Activated B cell treated with CpG ODN at 0.5 μM for 24 hours (primary cell): Measurements from ENCODE around the gene MTURN. TPM values are rescaled to one million over a fixed set of nuclear protein-coding genes. Genes with fewer than 3 reads are reported as not detected.

Experiments
- ATAC-seq: fragments of 200-7000 bp; cut with Tn5 transposase; one replicate; pipeline ENCODE4 v1.10.0; 2021; ENCODE audit warnings: low read depth, mild to moderate bottlenecking, moderate library complexity
- CTCF ChIA-PET: fragments of 350-600 bp; sonication (Branson Sonifier 250); formaldehyde crosslinking; loops from one replicate; lab custom pipeline; 2021; ENCODE audit warnings: antibody characterized with exemption; lab: Charles Lee
- POLR2A ChIA-PET: fragments of 350-600 bp; sonication (Branson Sonifier 250); formaldehyde crosslinking; loops from one replicate; lab custom pipeline; 2021; ENCODE audit warnings: antibody characterized with exemption; lab: Charles Lee
- DNase-seq: peaks from one replicate; pipeline ENCODE4 v3.0.0; 2022
- H3K27ac Mint-ChIP-seq: one replicate; pipeline ENCODE4 v1.8.0; 2020; ENCODE audit warnings: mixed read lengths
- H3K27me3 Mint-ChIP-seq: one replicate; pipeline ENCODE4 v1.8.0; 2021; ENCODE audit warnings: mixed read lengths
- H3K36me3 Mint-ChIP-seq: one replicate; pipeline ENCODE4 v1.8.0; 2021; ENCODE audit warnings: low read depth, mixed read lengths
- H3K4me1 Mint-ChIP-seq: one replicate; pipeline ENCODE4 v1.8.0; 2021; ENCODE audit warnings: mixed read lengths
- H3K4me3 Mint-ChIP-seq: one replicate; pipeline ENCODE4 v1.8.0; 2020; ENCODE audit warnings: mild to moderate bottlenecking, mixed read lengths
- H3K9me3 Mint-ChIP-seq: one replicate; pipeline ENCODE4 v1.8.0; 2020; ENCODE audit warnings: mixed read lengths
- CTCF ChIP-seq: fragments of 200-600 bp; IDR thresholded peaks from one replicate; pipeline ENCODE4 v1.8.0; 2022; ENCODE audit warnings: antibody characterized with exemption, mild to moderate bottlenecking
- intact Hi-C: fragments of 100-400 bp; cut with micrococcal nuclease; formaldehyde crosslinking; loops from one replicate; pipeline ENCODE4 v1.15.1; 2024
- total RNA-seq: library from RNA; stranded (reverse); gene quantifications from 2 replicates; pipeline ENCODE4 v1.2.3, GENCODE V29; 2022

MTURN gene
- total RNA-seq, 1 donor from 2014 or later: 4.6 TPM

GRCh38 chr7:30177186-30177585 lies 42.4 kb downstream of the MTURN start:
- intact Hi-C loops: loop anchor here (5.0 kb wide), 1 partner anchor 50 kb away; no protein-coding TSS in a partner anchor
- DNase-seq: no peak
- TF ChIP-seq CTCF: no peak
- no peaks in the 10 kb centered on the region for H3K36me3 Mint-ChIP-seq
- H3K9me3 Mint-ChIP-seq: no peaks in the 10 kb centered on the region
- H3K4me3 Mint-ChIP-seq: no peak overlapping the region
- H3K27ac Mint-ChIP-seq: peak overlapping the region; percentile 47
- ChIA-PET POLR2A (no interaction called here), CTCF (no interaction called here)
- no peak for ATAC-seq
- no peaks in the 10 kb centered on the region for H3K27me3 Mint-ChIP-seq
- peaks cover 41% of the 10 kb centered on the region for H3K4me1 Mint-ChIP-seq

GRCh38 chr7:30177965-30178364 lies 43.2 kb downstream of the MTURN start:
- ChIA-PET POLR2A (interaction anchor here (0.7 to 1.7 kb wide), 5 partner anchors 16 to 261 kb away, joined by 3 to 9 read pairs (median 5); no protein-coding TSS in a partner anchor), CTCF (interaction anchor here (1.0 to 2.1 kb wide), 3 partner anchors 12 to 98 kb away, joined by 3 to 7 read pairs (median 6); no protein-coding TSS in a partner anchor)
- DNase-seq: no peak
- Mint-ChIP-seq H3K27ac (peak overlapping the region; percentile 57), H3K9me3 (no peaks in the 10 kb centered on the region), H3K27me3 (no peaks in the 10 kb centered on the region), H3K4me3 (no peak overlapping the region), H3K4me1 (peaks cover 41% of the 10 kb centered on the region), H3K36me3 (no peaks in the 10 kb centered on the region)
- intact Hi-C loops: loop anchor here (5.0 kb wide), 1 partner anchor 49 kb away; no protein-coding TSS in a partner anchor
- no peak for TF ChIP-seq CTCF
- ATAC-seq: no peak

- intact Hi-C loops: loop anchor here (1.0 to 5.0 kb wide), 2 partner anchors 48 to 105 kb away; partner anchors contain the start of gene ZNRF2
- Mint-ChIP-seq H3K27me3 (no peaks in the 10 kb centered on the region), H3K9me3 (no peaks in the 10 kb centered on the region), H3K4me3 (peak overlapping the region; percentile 56), H3K27ac (peak overlapping the region; percentile 79), H3K4me1 (peaks cover 47% of the 10 kb centered on the region), H3K36me3 (no peaks in the 10 kb centered on the region)
- DNase-seq: no peak
- ATAC-seq: peak; percentile 91
- POLR2A ChIA-PET: interaction anchor here (0.7 to 1.8 kb wide), 9 partner anchors 12 to 108 kb away, joined by 3 to 9 read pairs (median 4); partner anchors contain the start of gene ZNRF2
- no peak for TF ChIP-seq CTCF
- CTCF ChIA-PET: interaction anchor here (1.0 to 2.1 kb wide), 3 partner anchors 13 to 98 kb away, joined by 3 to 7 read pairs (median 6); no protein-coding TSS in a partner anchor
These were observed 44.1 kb downstream of the MTURN start for GRCh38 chr7:30178748-30179436.

- Mint-ChIP-seq H3K36me3 (peaks cover 2% of the 10 kb centered on the region), H3K27ac (no peak overlapping the region), H3K27me3 (no peaks in the 10 kb centered on the region), H3K4me3 (no peak overlapping the region), H3K4me1 (peaks cover 58% of the 10 kb centered on the region), H3K9me3 (peaks cover 3% of the 10 kb centered on the region)
- ChIA-PET CTCF (no interaction called here), POLR2A (interaction anchor here (0.6 to 1.8 kb wide), 3 partner anchors 103 to 403 kb away, joined by 3 to 5 read pairs (median 4); partner anchors contain the start of gene ZNRF2)
- no peak for DNase-seq
- intact Hi-C loops: no loop called here
- no peak for TF ChIP-seq CTCF
- ATAC-seq: no peak
These were observed 45.9 kb downstream of the MTURN start for GRCh38 chr7:30180718-30181117.

GRCh38 chr7:30181211-30181610 lies 46.4 kb downstream of the MTURN start:
- Mint-ChIP-seq H3K4me1 (peaks cover 53% of the 10 kb centered on the region), H3K9me3 (peaks cover 3% of the 10 kb centered on the region), H3K4me3 (no peak overlapping the region), H3K27ac (no peak overlapping the region), H3K27me3 (no peaks in the 10 kb centered on the region), H3K36me3 (peaks cover 2% of the 10 kb centered on the region)
- CTCF ChIA-PET: interaction anchor here (1.4 kb wide), 1 partner anchor 17 kb away, joined by 7 read pairs; no protein-coding TSS in a partner anchor
- intact Hi-C loops: no loop called here
- POLR2A ChIA-PET: interaction anchor here (0.6 kb wide), 1 partner anchor 403 kb away, joined by 3 read pairs; no protein-coding TSS in a partner anchor
- DNase-seq (no peak), ATAC-seq (no peak)
- TF ChIP-seq CTCF: no peak
